ENCODE measurements around the gene PDIA4. TPM values are rescaled to one million over a fixed set of nuclear protein-coding genes. Genes with fewer than 3 reads are reported as not detected.
"Not testable (repeated sequence)": the region's sequence is repeated elsewhere in the genome, so short reads cannot be mapped to it uniquely, and the experiment has no call there.

PDIA4 gene
- total RNA-seq, 4 donors from 2014 or later, result 40.6 to 105 (median 86.1) TPM

DNA sequence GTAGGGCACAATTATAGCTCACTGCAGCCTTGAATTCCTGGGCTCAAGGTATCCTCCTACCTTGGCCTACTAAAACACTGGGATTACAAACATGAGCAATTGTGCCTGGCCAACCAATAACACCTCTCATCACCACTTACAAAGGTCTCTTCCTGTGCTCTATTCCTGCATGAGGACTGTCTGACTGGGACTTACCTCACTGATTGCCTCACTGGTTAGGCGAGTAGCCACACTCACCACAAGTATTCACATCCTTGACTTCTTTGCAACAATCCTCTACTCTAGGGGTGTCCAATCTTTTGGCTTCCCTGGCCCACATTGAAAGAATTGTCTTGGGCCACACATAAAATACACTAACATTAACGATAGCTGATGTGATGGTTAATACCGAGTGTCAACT lies 22.6 kb upstream of the PDIA4 start:
- intact Hi-C loops (cut with DNase I), result no loop called here
- TF ChIP-seq POLR2A (IDR thresholded peaks at IDR 0.05), result no peak
- TF ChIP-seq, protein P1, sequence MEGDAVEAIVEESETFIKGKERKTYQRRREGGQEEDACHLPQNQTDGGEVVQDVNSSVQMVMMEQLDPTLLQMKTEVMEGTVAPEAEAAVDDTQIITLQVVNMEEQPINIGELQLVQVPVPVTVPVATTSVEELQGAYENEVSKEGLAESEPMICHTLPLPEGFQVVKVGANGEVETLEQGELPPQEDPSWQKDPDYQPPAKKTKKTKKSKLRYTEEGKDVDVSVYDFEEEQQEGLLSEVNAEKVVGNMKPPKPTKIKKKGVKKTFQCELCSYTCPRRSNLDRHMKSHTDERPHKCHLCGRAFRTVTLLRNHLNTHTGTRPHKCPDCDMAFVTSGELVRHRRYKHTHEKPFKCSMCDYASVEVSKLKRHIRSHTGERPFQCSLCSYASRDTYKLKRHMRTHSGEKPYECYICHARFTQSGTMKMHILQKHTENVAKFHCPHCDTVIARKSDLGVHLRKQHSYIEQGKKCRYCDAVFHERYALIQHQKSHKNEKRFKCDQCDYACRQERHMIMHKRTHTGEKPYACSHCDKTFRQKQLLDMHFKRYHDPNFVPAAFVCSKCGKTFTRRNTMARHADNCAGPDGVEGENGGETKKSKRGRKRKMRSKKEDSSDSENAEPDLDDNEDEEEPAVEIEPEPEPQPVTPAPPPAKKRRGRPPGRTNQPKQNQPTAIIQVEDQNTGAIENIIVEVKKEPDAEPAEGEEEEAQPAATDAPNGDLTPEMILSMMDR (IDR thresholded peaks at IDR 0.05), result no peak
- H3K9me3 ChIP-seq, result no peaks in the 10 kb centered on the region
- WGBS, 2 donors, result 91% methylated on average over 3 of the region's 3 CpGs
- H3K36me3 ChIP-seq, result no peaks in the 10 kb centered on the region
- no peaks in the 10 kb centered on the region for H3K4me1 ChIP-seq
- no peak overlapping the region for H3K27ac ChIP-seq
- no peaks in the 10 kb centered on the region for H3K27me3 ChIP-seq
- H3K4me3 ChIP-seq, result no peak overlapping the region
- DNase-seq, result no peak

DNA sequence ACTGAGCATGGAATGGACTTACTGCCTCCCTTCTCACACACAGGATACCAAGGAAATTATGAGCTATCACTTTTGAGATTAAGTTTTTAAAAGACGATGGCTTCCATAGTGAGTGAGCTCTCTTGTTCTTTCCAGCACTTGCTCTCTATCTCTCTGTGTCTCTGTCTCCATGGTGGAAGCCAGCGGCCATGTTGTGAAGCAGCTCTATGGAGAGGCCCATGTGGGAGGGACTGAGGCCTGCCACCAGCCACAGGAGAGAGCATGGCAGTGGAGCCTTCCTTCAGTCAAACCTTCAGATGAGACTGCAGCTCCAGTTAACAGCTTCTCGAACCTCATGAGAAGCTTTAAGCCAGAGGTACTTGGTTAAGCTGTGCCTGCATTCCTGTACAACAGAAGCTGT lies 20.5 kb upstream of the PDIA4 start:
- H3K27me3 ChIP-seq, result no peaks in the 10 kb centered on the region
- 75 to 91% methylated on average over 1 to 3 of the region's 3 CpGs for WGBS, 2 donors
- H3K36me3 ChIP-seq, result no peaks in the 10 kb centered on the region
- intact Hi-C loops (cut with DNase I), result no loop called here
- no peaks in the 10 kb centered on the region for H3K9me3 ChIP-seq
- no peak for DNase-seq
- no peak for TF ChIP-seq POLR2A (IDR thresholded peaks at IDR 0.05)
- no peak overlapping the region for H3K4me3 ChIP-seq
- no peaks in the 10 kb centered on the region for H3K4me1 ChIP-seq
- no peak overlapping the region for H3K27ac ChIP-seq

DNA sequence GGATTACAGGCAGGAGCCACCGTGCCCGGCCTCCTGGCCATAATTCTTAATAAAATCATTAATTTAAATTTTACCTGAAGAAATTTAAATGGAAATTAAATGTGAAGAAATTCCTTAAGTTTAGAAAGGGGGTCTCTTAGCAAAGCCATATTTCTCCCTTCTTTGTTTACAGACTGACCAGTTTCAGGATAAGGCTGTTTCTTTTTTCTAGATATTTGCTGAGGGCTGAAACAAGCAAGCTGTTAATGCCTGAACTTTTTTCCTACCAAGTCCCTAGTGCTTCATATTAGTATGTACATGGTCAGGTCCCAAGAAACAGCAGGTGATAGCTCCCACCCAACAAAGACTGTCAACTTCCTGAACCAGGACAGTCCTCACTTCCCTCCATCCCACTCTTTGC lies 18.1 kb upstream of the PDIA4 start:
- intact Hi-C loops (cut with DNase I), result no loop called here
- no peak for TF ChIP-seq POLR2A (IDR thresholded peaks at IDR 0.05)
- TF ChIP-seq, protein P1 (IDR thresholded peaks at IDR 0.05), result no peak
- no peak for DNase-seq

DNA sequence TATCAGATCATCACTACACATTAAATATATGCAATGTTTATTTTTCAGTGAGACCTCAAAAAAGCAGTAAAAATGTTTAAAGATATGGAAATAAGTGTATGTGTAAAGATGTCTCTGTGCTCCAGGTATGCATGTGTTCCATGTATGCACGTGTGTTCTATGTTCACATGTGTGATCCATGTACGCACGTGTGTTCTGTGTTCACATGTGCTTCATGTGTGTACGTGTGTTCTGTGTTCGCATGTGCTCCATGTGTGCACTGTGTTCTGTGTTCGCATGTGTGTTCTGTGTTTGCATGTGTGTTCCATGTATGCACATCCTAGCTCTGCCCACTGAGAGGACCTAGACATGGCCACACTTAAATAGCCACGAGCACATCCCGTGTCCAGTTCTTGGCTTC lies 15.6 kb upstream of the PDIA4 start:
- no peaks in the 10 kb centered on the region for H3K27me3 ChIP-seq
- 77 to 87% methylated on average over 8 of the region's 8 CpGs for WGBS, 2 donors
- no peak for DNase-seq
- H3K9me3 ChIP-seq, result no peaks in the 10 kb centered on the region
- no peaks in the 10 kb centered on the region for H3K4me1 ChIP-seq
- intact Hi-C loops (cut with DNase I), result no loop called here
- no peak overlapping the region for H3K27ac ChIP-seq
- TF ChIP-seq POLR2A (IDR thresholded peaks at IDR 0.05), result no peak
- TF ChIP-seq, protein P1 (IDR thresholded peaks at IDR 0.05), result no peak
- H3K4me3 ChIP-seq, result no peak overlapping the region
- no peaks in the 10 kb centered on the region for H3K36me3 ChIP-seq

More for the DNA sequence above, 18.1 kb upstream of the PDIA4 start:
- WGBS, 2 donors, result 91 to 94% methylated on average over 2 of the region's 2 CpGs
- H3K27me3 ChIP-seq, result no peaks in the 10 kb centered on the region
- H3K9me3 ChIP-seq, result no peaks in the 10 kb centered on the region
- H3K4me3 ChIP-seq, result no peak overlapping the region
- H3K27ac ChIP-seq, result no peak overlapping the region
- H3K4me1 ChIP-seq, result no peaks in the 10 kb centered on the region
- H3K36me3 ChIP-seq, result no peaks in the 10 kb centered on the region

DNA sequence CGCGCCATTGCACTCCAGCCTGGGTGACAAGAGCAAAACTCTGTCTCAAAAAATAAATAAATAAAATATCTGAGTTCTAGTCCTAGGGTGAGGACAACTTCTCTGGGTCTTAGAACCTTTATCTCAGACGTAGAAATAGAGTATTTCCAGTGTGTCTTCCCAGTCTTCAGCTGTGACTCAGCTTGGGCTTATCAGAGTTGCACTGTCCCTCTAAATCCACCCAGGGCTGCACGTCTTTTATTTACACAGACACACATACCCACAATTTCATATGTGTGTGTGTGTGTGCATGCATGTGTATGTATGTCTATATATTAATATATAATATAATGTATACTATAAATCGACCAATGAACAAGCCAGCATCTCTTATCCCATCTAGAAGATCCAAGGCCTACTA lies 13.0 kb upstream of the PDIA4 start:
- no peak for DNase-seq
- WGBS, 2 donors, result 70 to 84% methylated on average over 5 of the region's 5 CpGs
- intact Hi-C loops (cut with DNase I), result no loop called here
- Histone ChIP-seq H3K36me3 (no peaks in the 10 kb centered on the region), H3K9me3 (no peaks in the 10 kb centered on the region), H3K4me1 (no peaks in the 10 kb centered on the region), H3K27ac (no peak overlapping the region), H3K27me3 (no peaks in the 10 kb centered on the region), H3K4me3 (no peak overlapping the region)
- TF ChIP-seq POLR2A (IDR thresholded peaks at IDR 0.05), result no peak
- TF ChIP-seq, protein P1 (IDR thresholded peaks at IDR 0.05), result no peak

DNA sequence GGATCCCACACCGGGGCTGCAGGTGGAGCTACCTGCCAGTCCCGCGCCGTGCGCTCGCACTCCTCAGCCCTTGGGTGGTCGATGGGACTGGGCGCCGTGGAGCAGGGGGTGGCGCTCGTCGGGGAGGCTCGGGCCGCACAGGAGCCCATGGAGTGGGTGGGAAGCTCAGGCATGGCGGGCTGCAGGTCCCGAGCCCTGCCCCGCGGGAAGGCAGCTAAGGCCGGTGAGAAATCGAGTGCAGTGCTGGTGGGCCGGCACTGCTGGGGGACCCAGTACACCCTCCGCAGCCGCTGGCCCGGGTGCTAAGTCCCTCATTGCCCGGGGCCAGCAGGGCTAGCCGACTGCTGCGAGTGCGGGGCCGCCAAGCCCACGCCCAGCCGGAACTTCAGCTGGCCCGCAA lies 10.3 kb upstream of the PDIA4 start:
- WGBS, 2 donors, result 88% methylated on average over 5 of the region's 32 CpGs; no CpG with 5 or more reads in 1 of the 2 donors
- DNase-seq, result not testable (repeated sequence)

More for the DNA sequence above, 10.3 kb upstream of the PDIA4 start:
- H3K36me3 ChIP-seq; intact Hi-C loops (cut with DNase I); H3K27me3 ChIP-seq; H3K4me3 ChIP-seq; H3K4me1 ChIP-seq; H3K27ac ChIP-seq; H3K9me3 ChIP-seq: not testable (repeated sequence)

Data from esophagus squamous epithelium (tissue), 5 donors.